HCT116 (cell line): ENCODE measurements around the gene CRY2. TPM values are rescaled to one million over a fixed set of nuclear protein-coding genes. Genes with fewer than 3 reads are reported as not detected.

Experiments used
- ATAC-seq: fragments of 200-7000 bp; cut with Tn5 transposase; 2 replicates; pipeline ENCODE4 v1.9.1; 2020; ENCODE audit warnings: mild to moderate bottlenecking, moderate library complexity
- BruUV-seq: library from RNA; stranded (reverse); fragments of 400-500 nt; replicated peaks from 2 replicates; lab custom pipeline; 2021; lab: Mats Ljungman, UMichigan
- CTCF ChIA-PET: fragments of 300-600 bp; sonication (Branson Sonifier 250); formaldehyde crosslinking; loops from one replicate; lab custom pipeline; 2021; ENCODE audit warnings: antibody characterized with exemption; lab: Charles Lee
- POLR2A ChIA-PET: fragments of 300-600, 350-600 bp; sonication (Branson Sonifier 250); formaldehyde crosslinking; loops from one replicate; lab custom pipeline; 2021; ENCODE audit warnings: antibody characterized with exemption; lab: Charles Lee
- RAD21 ChIA-PET, 2 experiments: fragments of 300-600 bp; sonication (Branson Sonifier 250); formaldehyde crosslinking; loops; one replicate each; lab custom pipeline; 2023; ENCODE audit warnings: low total read pairs in 2 of 2; ENCODE audit not compliant: uncharacterized antibody in 2 of 2, unreplicated experiment in 2 of 2, low non-redundant PET in 1 of 2; lab: Charles Lee
- DNase-seq: peaks from one replicate; pipeline ENCODE4 v3.0.0-alpha.2; 2010; ENCODE audit warnings: low read depth, low spot score
- H2AFZ ChIP-seq: fragments of 200-600 bp; shearing (Covaris generic), sonication (generic); 2 replicates; pipeline ENCODE4 v1.6.1; 2017; ENCODE audit warnings: low read depth, mixed run types, mixed read lengths, antibody characterized with exemption, low read length; ENCODE audit not compliant: poor library complexity, severe bottlenecking
- H3K27ac ChIP-seq: 2 replicates; pipeline ENCODE4 v1.5.1; 2012; ENCODE audit warnings: low read depth, low read length
- H3K27me3 ChIP-seq: fragments of 200-600 bp; sonication (generic); 2 replicates; pipeline ENCODE4 v1.6.1; 2016; ENCODE audit warnings: mixed run types, low read length, mixed read lengths; ENCODE audit not compliant: insufficient read depth
- H3K36me3 ChIP-seq, 2 experiments: fragments of 200-500 bp in 1 of 2; fragments of 200-600 bp in 1 of 2; sonication (Bioruptor generic) in 1 of 2; sonication (generic) in 1 of 2; 2 replicates each; pipeline versions ENCODE4 v1.5.1 to v1.6.1; 2014 to 2016; ENCODE audit warnings: low read length in 2 of 2, inconsistent platforms in 1 of 2, mixed read lengths in 1 of 2, mixed run types in 1 of 2; ENCODE audit not compliant: insufficient read depth in 2 of 2, control insufficient read depth in 1 of 2
- H3K4me1 ChIP-seq, 2 experiments: fragments of 200-600 bp in 1 of 2; sonication (generic) in 1 of 2; 2 replicates each; pipeline versions ENCODE4 v1.5.1 to v1.6.1; 2012 to 2017; ENCODE audit warnings: low read length in 2 of 2, inconsistent platforms in 1 of 2, mild to moderate bottlenecking in 1 of 2, mixed read lengths in 1 of 2, mixed run types in 1 of 2, moderate library complexity in 1 of 2; ENCODE audit not compliant: insufficient read depth in 2 of 2, control insufficient read depth in 1 of 2
- H3K4me2 ChIP-seq: fragments of 200-600 bp; sonication (generic); 2 replicates; pipeline ENCODE4 v1.6.1; 2017; ENCODE audit warnings: mixed run types, low read length, mixed read lengths
- H3K4me3 ChIP-seq, 2 experiments: fragments of 200-600 bp in 1 of 2; sonication (generic) in 1 of 2; replicated peaks in 1 of 2; 2 replicates each; pipeline ENCODE4 v1.5.1; 2011 to 2016; ENCODE audit warnings: low read length in 2 of 2, control low read depth in 1 of 2, low read depth in 1 of 2, mild to moderate bottlenecking in 1 of 2, mixed read lengths in 1 of 2, mixed run types in 1 of 2
- H3K79me2 ChIP-seq: fragments of 200-600 bp; sonication (generic); 2 replicates; pipeline ENCODE4 v1.6.1; 2017; ENCODE audit warnings: mild to moderate bottlenecking, mixed run types, low read length, moderate library complexity, mixed read lengths; ENCODE audit not compliant: insufficient read depth
- H3K9ac ChIP-seq: fragments of 200-600 bp; sonication (generic); 2 replicates; pipeline ENCODE4 v1.6.1; 2016; ENCODE audit warnings: low read length, mixed read lengths
- H3K9me2 ChIP-seq: fragments of 200-600 bp; sonication (generic), shearing (Covaris generic); 2 replicates; pipeline ENCODE4 v1.6.1; 2017; ENCODE audit warnings: mixed run types, mild to moderate bottlenecking, moderate library complexity; ENCODE audit not compliant: insufficient read depth
- H3K9me3 ChIP-seq, 2 experiments: fragments of 200-500 bp in 1 of 2; fragments of 200-600 bp in 1 of 2; sonication (Bioruptor generic) in 1 of 2; sonication (generic) in 1 of 2; 2 replicates each; pipeline ENCODE4 v1.6.1; 2014 to 2017; ENCODE audit warnings: low read length in 2 of 2, mixed read lengths in 2 of 2, inconsistent platforms in 1 of 2, low read depth in 1 of 2, mild to moderate bottlenecking in 1 of 2, mixed run types in 1 of 2, moderate library complexity in 1 of 2; ENCODE audit not compliant: control insufficient read depth in 1 of 2, insufficient read depth in 1 of 2
- H4K20me1 ChIP-seq: fragments of 200-600 bp; sonication (generic), shearing (Covaris generic); 2 replicates; pipeline ENCODE4 v1.6.1; 2017; ENCODE audit warnings: mixed run types, mild to moderate bottlenecking, moderate library complexity; ENCODE audit not compliant: insufficient read depth
- ATF3 ChIP-seq: IDR thresholded peaks from 2 replicates; pipeline ENCODE4 v1.6.1; 2012
- CBX3 ChIP-seq: IDR thresholded peaks from 2 replicates; pipeline ENCODE4 v1.6.1; 2012; ENCODE audit warnings: low read depth
- CEBPB ChIP-seq: IDR thresholded peaks from 2 replicates; pipeline ENCODE4 v1.6.1; 2012; ENCODE audit warnings: low read depth
- CTCF ChIP-seq, 3 experiments: fragments of 200-600 bp in 1 of 3; sonication (generic) in 1 of 3; IDR thresholded peaks in 2 of 3; conservative IDR thresholded peaks in 1 of 3; 2 replicates each; pipeline ENCODE4 v1.5.1; 2012 to 2017; ENCODE audit warnings: low read depth in 2 of 3, low read length in 2 of 3, antibody characterized with exemption in 1 of 3, borderline replicate concordance in 1 of 3, control low read depth in 1 of 3, mild to moderate bottlenecking in 1 of 3, mixed read lengths in 1 of 3, mixed run types in 1 of 3, moderate library complexity in 1 of 3; ENCODE audit not compliant: insufficient read depth in 1 of 3
- EGR1 ChIP-seq: IDR thresholded peaks from 2 replicates; pipeline ENCODE4 v1.6.1; 2012; ENCODE audit warnings: low read depth
- ELF1 ChIP-seq: IDR thresholded peaks from 2 replicates; pipeline ENCODE4 v1.6.1; 2012; ENCODE audit warnings: low read depth, borderline replicate concordance
- FOSL1 ChIP-seq: IDR thresholded peaks from 2 replicates; pipeline ENCODE4 v1.6.1; 2012; ENCODE audit warnings: low read depth
- MAX ChIP-seq: IDR thresholded peaks from 2 replicates; pipeline ENCODE4 v1.6.1; 2012
- POLR2A ChIP-seq: IDR thresholded peaks from 2 replicates; pipeline ENCODE4 v1.7.0; 2011; ENCODE audit warnings: borderline replicate concordance; ENCODE audit not compliant: insufficient read depth, insufficient read length; ENCODE audit errors: extremely low read depth
- SIN3A ChIP-seq: IDR thresholded peaks from 2 replicates; pipeline ENCODE4 v1.6.1; 2012; ENCODE audit warnings: low read depth
- SP1 ChIP-seq: IDR thresholded peaks from 2 replicates; pipeline ENCODE4 v1.6.1; 2012; ENCODE audit warnings: low read depth
- SRF ChIP-seq: IDR thresholded peaks from 2 replicates; pipeline ENCODE4 v1.6.1; 2012; ENCODE audit warnings: low read depth
- TCF7L2 ChIP-seq: IDR thresholded peaks from 2 replicates; pipeline ENCODE4 v1.7.0; 2011; ENCODE audit warnings: borderline replicate concordance, inconsistent platforms; ENCODE audit not compliant: insufficient read depth, insufficient read length; ENCODE audit errors: extremely low read depth
- YY1 ChIP-seq: IDR thresholded peaks from 2 replicates; pipeline ENCODE4 v1.6.1; 2011; ENCODE audit warnings: low read length, low read depth, moderate library complexity, mild to moderate bottlenecking; ENCODE audit not compliant: insufficient replicate concordance; ENCODE audit errors: extremely low read depth
- ZFX ChIP-seq: fragments of 450-650 bp; IDR thresholded peaks from 2 replicates; pipeline ENCODE4 v1.6.1; 2017
- intact Hi-C: fragments of 100-400 bp; cut with micrococcal nuclease; formaldehyde crosslinking; loops from 2 replicates; pipeline ENCODE4 v1.10.0; 2022
- total RNA-seq: library from RNA; stranded (reverse); gene quantifications from one replicate; pipeline ENCODE4 v1.2.1, GENCODE V29; 2021; ENCODE audit not compliant: unreplicated experiment

The CRY2 gene
- total RNA-seq, 1 experiment from 2014 or later: 18.0 TPM

GRCh38 chr11:45810431-45811108 is 36.7 kb upstream of the CRY2 start:
- POLR2A ChIA-PET: no interaction called here
- Histone ChIP-seq H3K4me1 (peaks cover 12 to 14% of the 10 kb centered on the region in 2 experiments; a peak in 3 of 4 replicates), H3K9ac (no peak overlapping the region), H3K36me3 (peaks cover 0 to 5% of the 10 kb centered on the region in 2 experiments; a peak in 3 of 4 replicates), H2AFZ (no peak overlapping the region), H3K27ac (no peak overlapping the region), H3K4me3 (no peak overlapping the region), H3K79me2 (peaks cover 24% of the 10 kb centered on the region), H3K27me3 (no peaks in the 10 kb centered on the region), H3K4me2 (no peak overlapping the region), H4K20me1 (no peaks in the 10 kb centered on the region), H3K9me2 (no peaks in the 10 kb centered on the region), H3K9me3 (no peaks in the 10 kb centered on the region)
- TF ChIP-seq POLR2A (no peak), ELF1 (no peak)
- CTCF ChIA-PET: no interaction called here
- RAD21 ChIA-PET: no interaction called here
- DNase-seq: no peak
- intact Hi-C loops: no loop called here
- no TSS peak for BruUV-seq
- no peak for ATAC-seq

GRCh38 chr11:45811109-45811435 is 36.2 kb upstream of the CRY2 start:
- Histone ChIP-seq H3K27me3 (no peaks in the 10 kb centered on the region), H3K9ac (no peak overlapping the region), H2AFZ (no peak overlapping the region), H3K4me1 (peaks cover 11 to 14% of the 10 kb centered on the region in 2 experiments), H3K4me3 (no peak overlapping the region), H4K20me1 (no peaks in the 10 kb centered on the region), H3K79me2 (peaks cover 19% of the 10 kb centered on the region), H3K4me2 (no peak overlapping the region), H3K9me2 (no peaks in the 10 kb centered on the region), H3K9me3 (no peaks in the 10 kb centered on the region), H3K27ac (no peak overlapping the region), H3K36me3 (peaks cover 0 to 5% of the 10 kb centered on the region in 2 experiments; a peak in 3 of 4 replicates)
- ChIA-PET CTCF (no interaction called here), RAD21 (no interaction called here), POLR2A (no interaction called here)
- BruUV-seq: no TSS peak
- intact Hi-C loops: no loop called here
- ATAC-seq: no peak
- DNase-seq: no peak
- no peak for TF ChIP-seq CTCF (IDR thresholded peaks at IDR 0.05 in 2 of 3, conservative IDR thresholded peaks at IDR 0.05 in 1 of 3; ENCODE audit: borderline replicate concordance in 1 of 3, insufficient read depth in 1 of 3, low read depth in 2 of 3, low read length in 2 of 3)
- no peak for TF ChIP-seq EGR1
- TF ChIP-seq CBX3: no peak
- no peak for TF ChIP-seq CEBPB
- TF ChIP-seq SRF: no peak
- no peak for TF ChIP-seq ATF3
- TF ChIP-seq YY1: no peak
- TF ChIP-seq MAX: no peak
- no peak for TF ChIP-seq TCF7L2
- TF ChIP-seq SIN3A: no peak
- no peak for TF ChIP-seq ZFX
- no peak for TF ChIP-seq POLR2A
- no peak for TF ChIP-seq SP1
- no peak for TF ChIP-seq FOSL1
